ENCODE results near the gene LCNL1. TPM values are rescaled to one million over a fixed set of nuclear protein-coding genes. Genes with fewer than 3 reads are reported as not detected.

LCNL1 gene
- total and polyA plus RNA-seq, 2 of the 13 experiments (the other 11 are each of a cell fraction or from before 2014, with no cell fraction given), result not detected

DNA sequence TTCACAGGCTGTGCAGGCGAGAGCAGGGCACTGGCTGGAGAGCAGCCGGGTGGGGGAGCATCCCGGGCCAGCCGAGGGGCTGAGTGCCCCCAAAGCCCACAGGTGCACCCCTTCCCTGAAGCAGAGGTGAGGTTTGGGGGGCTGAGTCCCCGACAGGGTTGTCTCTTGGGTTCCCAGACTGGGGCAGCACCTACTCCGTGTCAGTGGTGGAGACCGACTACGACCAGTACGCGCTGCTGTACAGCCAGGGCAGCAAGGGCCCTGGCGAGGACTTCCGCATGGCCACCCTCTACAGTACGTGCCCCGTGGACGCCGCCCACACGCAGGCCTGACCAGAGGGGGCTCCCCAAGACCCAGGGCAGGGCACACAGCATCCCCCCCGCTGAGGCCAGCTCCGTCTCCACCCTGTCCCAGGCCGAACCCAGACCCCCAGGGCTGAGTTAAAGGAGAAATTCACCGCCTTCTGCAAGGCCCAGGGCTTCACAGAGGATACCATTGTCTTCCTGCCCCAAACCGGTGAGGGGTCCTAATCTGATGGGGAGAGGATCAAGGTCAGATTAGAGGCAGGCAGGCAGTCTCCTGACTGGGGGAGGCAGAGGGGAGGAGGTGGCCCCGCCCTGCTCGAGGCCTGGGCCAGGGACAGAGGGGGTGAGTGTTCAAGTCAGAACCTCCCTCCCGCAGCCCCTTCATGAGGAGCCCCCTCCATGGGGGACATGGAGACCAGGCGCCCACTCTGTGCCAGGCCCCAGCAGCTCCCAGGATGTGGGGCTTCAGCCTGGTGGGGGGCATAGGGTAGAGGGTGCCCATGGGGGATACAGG is 2.8 kb upstream of the LCNL1 start (continued):
- TF ChIP-seq, protein P1, sequence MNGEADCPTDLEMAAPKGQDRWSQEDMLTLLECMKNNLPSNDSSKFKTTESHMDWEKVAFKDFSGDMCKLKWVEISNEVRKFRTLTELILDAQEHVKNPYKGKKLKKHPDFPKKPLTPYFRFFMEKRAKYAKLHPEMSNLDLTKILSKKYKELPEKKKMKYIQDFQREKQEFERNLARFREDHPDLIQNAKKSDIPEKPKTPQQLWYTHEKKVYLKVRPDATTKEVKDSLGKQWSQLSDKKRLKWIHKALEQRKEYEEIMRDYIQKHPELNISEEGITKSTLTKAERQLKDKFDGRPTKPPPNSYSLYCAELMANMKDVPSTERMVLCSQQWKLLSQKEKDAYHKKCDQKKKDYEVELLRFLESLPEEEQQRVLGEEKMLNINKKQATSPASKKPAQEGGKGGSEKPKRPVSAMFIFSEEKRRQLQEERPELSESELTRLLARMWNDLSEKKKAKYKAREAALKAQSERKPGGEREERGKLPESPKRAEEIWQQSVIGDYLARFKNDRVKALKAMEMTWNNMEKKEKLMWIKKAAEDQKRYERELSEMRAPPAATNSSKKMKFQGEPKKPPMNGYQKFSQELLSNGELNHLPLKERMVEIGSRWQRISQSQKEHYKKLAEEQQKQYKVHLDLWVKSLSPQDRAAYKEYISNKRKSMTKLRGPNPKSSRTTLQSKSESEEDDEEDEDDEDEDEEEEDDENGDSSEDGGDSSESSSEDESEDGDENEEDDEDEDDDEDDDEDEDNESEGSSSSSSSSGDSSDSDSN (CRISPR knock-in tag; IDR thresholded peaks at IDR 0.05), result no peak
- peak; percentile 48 for TF ChIP-seq ZFX (CRISPR knock-in tag; IDR thresholded peaks at IDR 0.05; ENCODE audit: low read depth)
- TF ChIP-seq LCORL (IDR thresholded peaks at IDR 0.05), result no peak
- TF ChIP-seq LCORL (CRISPR knock-in tag; IDR thresholded peaks at IDR 0.05), result no peak
- no peak for TF ChIP-seq ARID2 (CRISPR knock-in tag; IDR thresholded peaks at IDR 0.05; ENCODE audit: borderline replicate concordance)
- TF ChIP-seq ISX (CRISPR knock-in tag; conservative IDR thresholded peaks at IDR 0.05), result no peak
- TF ChIP-seq ZNF670 (CRISPR knock-in tag; IDR thresholded peaks at IDR 0.05; ENCODE audit: borderline replicate concordance), result no peak
- TF ChIP-seq IRX3 (CRISPR knock-in tag; IDR thresholded peaks at IDR 0.05; ENCODE audit: borderline replicate concordance, low read depth), result no peak
- TF ChIP-seq, protein P2, sequence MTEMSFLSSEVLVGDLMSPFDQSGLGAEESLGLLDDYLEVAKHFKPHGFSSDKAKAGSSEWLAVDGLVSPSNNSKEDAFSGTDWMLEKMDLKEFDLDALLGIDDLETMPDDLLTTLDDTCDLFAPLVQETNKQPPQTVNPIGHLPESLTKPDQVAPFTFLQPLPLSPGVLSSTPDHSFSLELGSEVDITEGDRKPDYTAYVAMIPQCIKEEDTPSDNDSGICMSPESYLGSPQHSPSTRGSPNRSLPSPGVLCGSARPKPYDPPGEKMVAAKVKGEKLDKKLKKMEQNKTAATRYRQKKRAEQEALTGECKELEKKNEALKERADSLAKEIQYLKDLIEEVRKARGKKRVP (CRISPR knock-in tag; IDR thresholded peaks at IDR 0.05), result no peak
- no peak for TF ChIP-seq ZFY (CRISPR knock-in tag; IDR thresholded peaks at IDR 0.05)
- TF ChIP-seq HOXA7 (CRISPR knock-in tag; IDR thresholded peaks at IDR 0.05), result no peak
- TF ChIP-seq ELF3 (CRISPR knock-in tag; IDR thresholded peaks at IDR 0.05), result peak; percentile 34; the same call in 1 of the 2 replicates
- TF ChIP-seq ZBTB38 (CRISPR knock-in tag; IDR thresholded peaks at IDR 0.05), result 0 out of 2 replicates have a peak, but pooled peaks have one; percentile 41
- TF ChIP-seq, protein P3, sequence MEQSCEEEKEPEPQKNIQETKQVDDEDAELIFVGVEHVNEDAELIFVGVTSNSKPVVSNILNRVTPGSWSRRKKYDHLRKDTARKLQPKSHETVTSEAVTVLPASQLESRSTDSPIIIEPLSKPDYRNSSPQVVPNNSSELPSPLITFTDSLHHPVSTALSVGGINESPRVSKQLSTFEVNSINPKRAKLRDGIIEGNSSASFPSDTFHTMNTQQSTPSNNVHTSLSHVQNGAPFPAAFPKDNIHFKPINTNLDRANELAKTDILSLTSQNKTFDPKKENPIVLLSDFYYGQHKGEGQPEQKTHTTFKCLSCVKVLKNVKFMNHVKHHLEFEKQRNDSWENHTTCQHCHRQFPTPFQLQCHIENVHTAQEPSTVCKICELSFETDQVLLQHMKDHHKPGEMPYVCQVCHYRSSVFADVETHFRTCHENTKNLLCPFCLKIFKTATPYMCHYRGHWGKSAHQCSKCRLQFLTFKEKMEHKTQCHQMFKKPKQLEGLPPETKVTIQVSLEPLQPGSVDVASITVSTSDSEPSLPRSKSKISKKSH (CRISPR knock-in tag; IDR thresholded peaks at IDR 0.05; ENCODE audit: borderline replicate concordance), result no peak
- no peak for TF ChIP-seq ZNF703 (CRISPR knock-in tag; IDR thresholded peaks at IDR 0.05; ENCODE audit: borderline replicate concordance)
- no peak for TF ChIP-seq PPARG (CRISPR knock-in tag; conservative IDR thresholded peaks at IDR 0.05)
- TF ChIP-seq ZNF564 (CRISPR knock-in tag; IDR thresholded peaks at IDR 0.05), result no peak
- no peak for TF ChIP-seq SOX5 (CRISPR knock-in tag; IDR thresholded peaks at IDR 0.05; ENCODE audit: borderline replicate concordance)
- TF ChIP-seq ADNP (CRISPR knock-in tag; IDR thresholded peaks at IDR 0.05), result no peak
- peak; percentile 84; the same call in 1 of the 2 replicates for TF ChIP-seq ZNF768 (CRISPR knock-in tag; IDR thresholded peaks at IDR 0.05)
- TF ChIP-seq ZNF44 (CRISPR knock-in tag; IDR thresholded peaks at IDR 0.05), result no peak
- TF ChIP-seq, protein P4, sequence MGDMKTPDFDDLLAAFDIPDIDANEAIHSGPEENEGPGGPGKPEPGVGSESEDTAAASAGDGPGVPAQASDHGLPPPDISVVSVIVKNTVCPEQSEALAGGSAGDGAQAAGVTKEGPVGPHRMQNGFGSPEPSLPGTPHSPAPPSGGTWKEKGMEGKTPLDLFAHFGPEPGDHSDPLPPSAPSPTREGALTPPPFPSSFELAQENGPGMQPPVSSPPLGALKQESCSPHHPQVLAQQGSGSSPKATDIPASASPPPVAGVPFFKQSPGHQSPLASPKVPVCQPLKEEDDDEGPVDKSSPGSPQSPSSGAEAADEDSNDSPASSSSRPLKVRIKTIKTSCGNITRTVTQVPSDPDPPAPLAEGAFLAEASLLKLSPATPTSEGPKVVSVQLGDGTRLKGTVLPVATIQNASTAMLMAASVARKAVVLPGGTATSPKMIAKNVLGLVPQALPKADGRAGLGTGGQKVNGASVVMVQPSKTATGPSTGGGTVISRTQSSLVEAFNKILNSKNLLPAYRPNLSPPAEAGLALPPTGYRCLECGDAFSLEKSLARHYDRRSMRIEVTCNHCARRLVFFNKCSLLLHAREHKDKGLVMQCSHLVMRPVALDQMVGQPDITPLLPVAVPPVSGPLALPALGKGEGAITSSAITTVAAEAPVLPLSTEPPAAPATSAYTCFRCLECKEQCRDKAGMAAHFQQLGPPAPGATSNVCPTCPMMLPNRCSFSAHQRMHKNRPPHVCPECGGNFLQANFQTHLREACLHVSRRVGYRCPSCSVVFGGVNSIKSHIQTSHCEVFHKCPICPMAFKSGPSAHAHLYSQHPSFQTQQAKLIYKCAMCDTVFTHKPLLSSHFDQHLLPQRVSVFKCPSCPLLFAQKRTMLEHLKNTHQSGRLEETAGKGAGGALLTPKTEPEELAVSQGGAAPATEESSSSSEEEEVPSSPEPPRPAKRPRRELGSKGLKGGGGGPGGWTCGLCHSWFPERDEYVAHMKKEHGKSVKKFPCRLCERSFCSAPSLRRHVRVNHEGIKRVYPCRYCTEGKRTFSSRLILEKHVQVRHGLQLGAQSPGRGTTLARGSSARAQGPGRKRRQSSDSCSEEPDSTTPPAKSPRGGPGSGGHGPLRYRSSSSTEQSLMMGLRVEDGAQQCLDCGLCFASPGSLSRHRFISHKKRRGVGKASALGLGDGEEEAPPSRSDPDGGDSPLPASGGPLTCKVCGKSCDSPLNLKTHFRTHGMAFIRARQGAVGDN (CRISPR knock-in tag; IDR thresholded peaks at IDR 0.05), result peak; percentile 41
